DOHH2 (cell line): ENCODE results near the gene RAB42.
"Not testable (repeated sequence)": the region's sequence is repeated elsewhere in the genome, so short reads cannot be mapped to it uniquely, and the experiment has no call there.

Source experiments
- H3F3A ChIP-seq: fragments of 200-600 bp; sonication (generic), shearing (Covaris generic); 2 replicates; pipeline ENCODE4 v1.6.0; 2016; ENCODE audit warnings: antibody characterized with exemption, mild to moderate bottlenecking; ENCODE audit not compliant: control insufficient read depth, insufficient read depth
- H3K27ac ChIP-seq: fragments of 200-600 bp; sonication (generic); 2 replicates; pipeline ENCODE4 v1.5.1; 2014; ENCODE audit warnings: low read depth, mild to moderate bottlenecking, low read length, moderate library complexity
- H3K27me3 ChIP-seq: fragments of 200-600 bp; sonication (generic); 2 replicates; pipeline ENCODE4 v1.6.1; 2014; ENCODE audit warnings: mild to moderate bottlenecking, low read length, mixed read lengths; ENCODE audit not compliant: control insufficient read depth
- H3K36me3 ChIP-seq: fragments of 200-600 bp; sonication (generic); 2 replicates; pipeline ENCODE4 v1.6.1; 2014; ENCODE audit warnings: mild to moderate bottlenecking, low read length, moderate library complexity, mixed read lengths; ENCODE audit not compliant: control insufficient read depth
- H3K4me1 ChIP-seq: fragments of 200-600 bp; sonication (generic); 2 replicates; pipeline ENCODE4 v1.6.1; 2014; ENCODE audit warnings: mild to moderate bottlenecking, low read length, mixed read lengths; ENCODE audit not compliant: control insufficient read depth
- H3K4me2 ChIP-seq: fragments of 200-600 bp; sonication (generic); 2 replicates; pipeline ENCODE4 v1.6.0; 2014; ENCODE audit warnings: mild to moderate bottlenecking, low read length, moderate library complexity
- H3K4me3 ChIP-seq: fragments of 200-600 bp; sonication (generic); 2 replicates; pipeline ENCODE4 v1.5.1; 2014; ENCODE audit warnings: mild to moderate bottlenecking, low read length, mixed read lengths
- H3K79me2 ChIP-seq: fragments of 200-600 bp; sonication (generic); 2 replicates; pipeline ENCODE4 v1.6.1; 2014; ENCODE audit warnings: mild to moderate bottlenecking, low read length, mixed read lengths; ENCODE audit not compliant: control insufficient read depth
- H3K9me2 ChIP-seq: fragments of 200-600 bp; sonication (generic); replicated peaks from 2 replicates; pipeline ENCODE4 v1.6.1; 2014; ENCODE audit warnings: mild to moderate bottlenecking, low read length, mixed read lengths; ENCODE audit not compliant: control insufficient read depth
- H3K9me3 ChIP-seq: fragments of 200-600 bp; sonication (generic); 2 replicates; pipeline ENCODE4 v1.6.1; 2014; ENCODE audit warnings: antibody characterized with exemption, low read length, mixed read lengths; ENCODE audit not compliant: control insufficient read depth, insufficient read depth
- H4K20me1 ChIP-seq: fragments of 200-600 bp; sonication (generic); 2 replicates; pipeline ENCODE4 v1.6.0; 2014; ENCODE audit warnings: low read depth, mild to moderate bottlenecking, antibody characterized with exemption, low read length, moderate library complexity; ENCODE audit not compliant: control insufficient read depth, insufficient read depth
- EZH2phosphoT487 ChIP-seq: fragments of 200-600 bp; sonication (generic); IDR thresholded peaks from 2 replicates; pipeline ENCODE4 v1.6.1; 2017; ENCODE audit warnings: borderline replicate concordance, mild to moderate bottlenecking, antibody characterized with exemption, low read length, moderate library complexity, mixed read lengths
- TF ChIP-seq, protein P1 (sequence below): fragments of 200-600 bp; sonication (generic); IDR thresholded peaks from one replicate; pipeline ENCODE4 v1.5.1; 2014; ENCODE audit warnings: antibody characterized with exemption, mild to moderate bottlenecking, low read depth, low read length; ENCODE audit not compliant: poor library complexity, severe bottlenecking

RAB42 gene

GRCh38 chr1:28571911-28572310, 20.2 kb upstream of the RAB42 start:
- Histone ChIP-seq H3K9me3 (no peaks in the 10 kb centered on the region), H3K9me2 (no peaks in the 10 kb centered on the region), H4K20me1 (no peaks in the 10 kb centered on the region), H3K4me3 (no peak overlapping the region), H3K27ac (no peak overlapping the region), H3K36me3 (peaks cover 54% of the 10 kb centered on the region), H3F3A (peaks cover 12% of the 10 kb centered on the region), H3K4me1 (no peaks in the 10 kb centered on the region), H3K27me3 (no peaks in the 10 kb centered on the region), H3K4me2 (no peak overlapping the region), H3K79me2 (no peaks in the 10 kb centered on the region)
- TF ChIP-seq, protein P1, sequence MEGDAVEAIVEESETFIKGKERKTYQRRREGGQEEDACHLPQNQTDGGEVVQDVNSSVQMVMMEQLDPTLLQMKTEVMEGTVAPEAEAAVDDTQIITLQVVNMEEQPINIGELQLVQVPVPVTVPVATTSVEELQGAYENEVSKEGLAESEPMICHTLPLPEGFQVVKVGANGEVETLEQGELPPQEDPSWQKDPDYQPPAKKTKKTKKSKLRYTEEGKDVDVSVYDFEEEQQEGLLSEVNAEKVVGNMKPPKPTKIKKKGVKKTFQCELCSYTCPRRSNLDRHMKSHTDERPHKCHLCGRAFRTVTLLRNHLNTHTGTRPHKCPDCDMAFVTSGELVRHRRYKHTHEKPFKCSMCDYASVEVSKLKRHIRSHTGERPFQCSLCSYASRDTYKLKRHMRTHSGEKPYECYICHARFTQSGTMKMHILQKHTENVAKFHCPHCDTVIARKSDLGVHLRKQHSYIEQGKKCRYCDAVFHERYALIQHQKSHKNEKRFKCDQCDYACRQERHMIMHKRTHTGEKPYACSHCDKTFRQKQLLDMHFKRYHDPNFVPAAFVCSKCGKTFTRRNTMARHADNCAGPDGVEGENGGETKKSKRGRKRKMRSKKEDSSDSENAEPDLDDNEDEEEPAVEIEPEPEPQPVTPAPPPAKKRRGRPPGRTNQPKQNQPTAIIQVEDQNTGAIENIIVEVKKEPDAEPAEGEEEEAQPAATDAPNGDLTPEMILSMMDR = no peak
- TF ChIP-seq EZH2phosphoT487 = no peak

DNA sequence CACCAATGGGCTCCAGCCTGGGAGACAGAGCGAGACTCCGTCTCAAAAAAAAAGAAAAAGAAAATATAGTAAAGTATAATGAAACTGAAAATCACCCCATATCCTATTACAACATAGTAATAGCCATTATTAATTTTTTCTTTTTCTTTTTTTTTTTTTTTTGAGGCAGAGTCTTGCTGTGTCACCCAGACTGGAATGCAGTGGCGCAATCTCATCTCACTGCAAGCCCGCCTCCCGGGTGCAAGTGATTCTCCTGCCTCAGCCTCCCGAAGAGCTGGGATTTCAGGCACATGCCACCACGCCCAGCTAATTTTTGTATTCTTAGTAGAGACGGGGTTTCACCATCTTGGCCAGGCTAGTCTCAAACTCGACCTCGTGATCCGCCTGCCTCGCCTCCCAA, 19.2 kb upstream of the RAB42 start:
- H3K27ac ChIP-seq = not testable (repeated sequence)

DNA sequence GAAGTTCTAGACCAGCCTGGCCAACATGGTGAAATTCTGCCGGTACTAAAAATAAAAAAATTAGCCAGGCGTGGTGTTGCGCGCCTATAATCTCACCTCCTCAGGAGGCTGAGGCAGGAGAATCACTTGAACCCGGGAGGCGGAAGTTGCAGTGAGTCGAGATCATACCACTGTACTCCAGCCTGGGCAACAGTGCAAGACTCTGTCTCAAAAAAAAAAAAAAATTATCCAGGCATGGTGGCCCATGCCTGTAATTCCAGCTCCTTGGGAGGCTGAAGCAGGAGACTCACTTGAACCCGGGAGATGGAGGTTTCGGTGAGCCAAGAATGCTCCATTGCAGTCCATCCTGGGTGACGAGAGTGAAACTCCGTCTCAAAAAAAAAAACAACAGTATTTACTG, 18.5 kb upstream of the RAB42 start:
- Histone ChIP-seq H3K27me3 (no peaks in the 10 kb centered on the region), H3K27ac (no peak overlapping the region), H3K9me2 (no peaks in the 10 kb centered on the region), H3F3A (peaks cover 29% of the 10 kb centered on the region), H3K4me2 (no peak overlapping the region), H4K20me1 (no peaks in the 10 kb centered on the region), H3K9me3 (no peaks in the 10 kb centered on the region), H3K79me2 (no peaks in the 10 kb centered on the region), H3K4me1 (peaks cover 3% of the 10 kb centered on the region; the same call in 1 of the 2 replicates), H3K36me3 (peaks cover 54% of the 10 kb centered on the region), H3K4me3 (no peak overlapping the region)
- TF ChIP-seq, protein P1 = no peak
- no peak for TF ChIP-seq EZH2phosphoT487

More for the DNA sequence above, 19.2 kb upstream of the RAB42 start:
- H3K36me3 ChIP-seq = peaks cover 54% of the 10 kb centered on the region
- H3K27me3 ChIP-seq, H3K9me3 ChIP-seq, H3K79me2 ChIP-seq, H3K9me2 ChIP-seq, H3K4me3 ChIP-seq, H3K4me1 ChIP-seq, H4K20me1 ChIP-seq, H3K4me2 ChIP-seq: not testable (repeated sequence)
- peaks cover 22% of the 10 kb centered on the region for H3F3A ChIP-seq

DNA sequence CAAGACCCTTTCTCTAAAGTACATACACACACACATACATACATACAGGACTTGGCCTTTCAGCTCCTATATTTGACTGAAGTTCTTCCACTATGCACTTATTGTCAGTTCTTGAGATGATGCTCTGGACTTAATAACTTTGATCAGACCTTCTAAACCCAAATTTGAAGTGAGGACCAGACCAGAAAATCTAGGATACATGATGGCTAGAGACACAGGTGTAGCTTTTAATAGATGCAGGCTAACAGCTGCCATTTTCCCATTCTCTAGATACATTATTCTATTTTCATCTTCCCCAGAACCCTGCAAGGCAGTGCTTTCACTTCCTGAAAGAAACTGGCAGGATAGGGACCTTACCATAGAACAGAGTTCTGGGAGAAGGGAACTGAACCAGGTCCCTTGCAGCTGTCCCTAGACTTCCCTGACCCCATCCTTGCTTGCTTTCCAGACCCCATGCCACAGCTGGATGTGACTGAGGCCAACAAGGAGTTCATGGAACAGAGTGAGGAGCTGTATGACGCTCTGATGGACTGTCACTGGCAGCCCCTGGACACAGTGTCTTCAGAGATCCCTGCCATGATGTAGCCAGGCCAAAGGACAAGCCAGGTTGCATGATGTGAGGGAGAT, 14.9 kb upstream of the RAB42 start:
- Histone ChIP-seq H3K4me3 (no peak overlapping the region), H3K27me3 (no peaks in the 10 kb centered on the region), H3K27ac (peak overlapping the region; percentile 96), H3K4me1 (peaks cover 23% of the 10 kb centered on the region), H3K9me3 (no peaks in the 10 kb centered on the region), H3F3A (peaks cover 62% of the 10 kb centered on the region), H4K20me1 (peaks cover 18% of the 10 kb centered on the region), H3K4me2 (no peak overlapping the region), H3K36me3 (peaks cover 65% of the 10 kb centered on the region), H3K79me2 (peaks cover 29% of the 10 kb centered on the region), H3K9me2 (no peaks in the 10 kb centered on the region)
- no peak for TF ChIP-seq EZH2phosphoT487
- TF ChIP-seq, protein P1 = no peak
